DMS79 treated with DMSO at 0.1 percent for 48 hours (cell line): ENCODE results near the gene DNAAF2.
"Not testable (repeated sequence)": the region's sequence is repeated elsewhere in the genome, so short reads cannot be mapped to it uniquely, and the experiment has no call there.

Experiments
- DNase-seq: peaks from one replicate; lab custom pipeline; 2025; lab: John Stamatoyannopoulos, UW

DNAAF2 gene

DNA sequence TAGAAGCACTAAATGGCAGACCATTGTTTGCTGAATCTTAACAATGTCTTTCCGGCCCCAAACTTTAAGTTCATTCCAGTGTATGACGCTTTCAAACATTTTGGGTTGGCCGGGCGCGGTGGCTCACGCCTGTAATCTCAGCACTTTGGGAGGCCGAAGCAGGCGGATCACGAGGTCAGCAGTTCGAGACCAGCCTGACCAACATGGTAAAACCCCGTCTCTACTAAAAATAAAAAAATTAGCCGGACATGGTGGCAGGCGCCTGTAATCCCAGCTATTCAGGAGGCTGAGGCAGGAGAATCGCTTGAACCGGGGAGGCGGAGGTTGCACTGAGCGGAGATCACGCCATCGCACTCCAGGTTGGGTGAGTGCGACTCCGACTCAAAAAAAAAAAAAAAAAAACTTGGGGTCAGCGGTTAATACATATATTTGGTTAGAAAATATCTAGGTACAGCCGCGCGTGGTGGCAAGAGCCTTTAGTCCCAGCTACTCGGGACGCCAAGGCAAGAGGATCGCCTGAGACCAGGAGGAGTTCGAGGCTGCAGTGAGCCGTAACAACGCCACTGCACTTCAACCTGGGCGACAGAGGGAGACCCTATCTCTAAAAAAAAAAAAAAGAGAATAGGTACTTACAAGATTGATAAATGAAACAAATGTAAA lies 49.9 kb downstream of the DNAAF2 start:
- DNase-seq: not testable (repeated sequence)

DNA sequence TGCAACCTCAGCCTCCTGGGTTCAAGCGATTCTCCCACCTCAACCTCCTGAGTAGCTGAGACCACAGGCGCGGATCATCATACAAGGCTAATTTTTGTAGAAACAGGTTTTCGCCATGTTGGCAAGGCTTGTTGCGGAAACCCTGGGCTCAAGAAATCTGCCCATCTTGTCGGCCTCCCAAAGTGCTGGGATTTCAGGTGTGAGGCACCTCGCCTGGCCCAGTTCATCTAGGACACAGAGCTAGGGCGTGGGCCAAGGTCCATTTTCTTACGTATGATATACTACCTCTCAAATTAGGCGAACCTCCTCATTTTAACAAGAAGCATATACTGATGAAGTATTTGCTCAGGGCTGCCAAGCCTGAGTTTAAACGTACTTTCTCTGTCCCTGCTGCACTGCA lies 51.0 kb downstream of the DNAAF2 start:
- DNase-seq: no peak

GRCh38 chr14:49583629-49584028 lies 51.4 kb downstream of the DNAAF2 start:
- no peak for DNase-seq

DNA sequence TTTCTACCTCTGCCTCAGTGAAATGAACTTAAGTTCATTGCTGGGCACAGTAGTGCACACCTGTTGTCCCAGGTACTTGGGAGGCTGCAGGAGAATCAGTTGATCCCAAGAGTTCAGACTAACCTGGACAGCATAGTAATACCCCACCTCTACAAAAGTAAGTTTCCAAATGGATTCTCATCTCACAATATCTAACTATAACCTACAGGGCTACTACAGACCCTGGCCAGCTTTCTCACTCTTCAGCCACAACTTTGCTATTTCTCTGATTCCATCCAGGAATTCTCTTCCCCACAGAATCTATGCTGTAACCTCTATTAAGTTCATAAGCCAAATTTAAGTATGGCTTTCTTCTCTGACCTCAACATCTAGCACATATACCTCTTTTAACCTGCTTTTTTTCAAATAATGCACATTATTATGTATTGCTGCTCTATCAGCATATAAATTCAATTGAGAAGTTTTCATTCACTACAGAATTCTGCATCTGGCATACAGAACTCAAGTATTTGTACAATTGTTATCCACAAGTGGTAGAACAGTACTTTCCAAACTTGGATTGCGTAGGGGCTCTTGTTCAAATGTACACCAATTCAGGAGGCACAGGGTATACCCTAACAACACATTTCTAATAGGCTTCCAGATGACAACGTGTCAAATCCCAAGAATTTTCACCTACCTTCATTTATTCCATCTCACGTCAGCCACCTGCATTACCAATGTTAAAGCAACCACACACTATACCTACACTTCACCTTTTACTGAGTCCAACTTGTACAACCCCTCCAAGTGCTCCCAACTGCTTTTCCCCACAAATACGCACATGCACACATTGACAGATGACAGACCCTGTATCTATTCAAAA lies 52.7 kb downstream of the DNAAF2 start:
- no peak for DNase-seq

GRCh38 chr14:49581209-49582112 lies 53.6 kb downstream of the DNAAF2 start:
- DNase-seq: no peak

GRCh38 chr14:49579841-49580240 lies 55.2 kb downstream of the DNAAF2 start:
- no peak for DNase-seq

DNA sequence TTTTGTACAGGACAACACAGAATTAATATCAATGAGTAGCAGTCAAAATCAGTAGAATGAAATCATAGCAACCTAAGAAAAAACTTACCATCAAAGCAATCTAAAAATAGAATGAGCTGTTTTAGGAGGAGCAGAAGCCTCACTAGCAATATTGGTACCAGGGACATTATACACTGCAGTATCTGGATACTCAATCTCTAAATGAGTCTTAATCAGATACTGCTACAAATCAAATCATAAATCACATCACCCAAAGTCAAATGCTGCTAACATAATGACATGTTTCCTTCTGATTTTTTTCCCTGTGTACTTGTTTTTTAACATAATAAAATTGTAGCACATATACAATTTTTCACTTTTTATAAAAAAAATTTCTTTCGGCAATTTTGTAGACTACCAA lies 56.9 kb downstream of the DNAAF2 start:
- no peak for DNase-seq
